Ovary (tissue), 3 donors: ENCODE measurements around the gene ZNF91.

Experiments
- CTCF ChIP-seq, 3 donors: fragments of 450-650 bp in 2 of 3; fragments of 200-600 bp in 1 of 3; IDR thresholded peaks; one replicate each; pipeline versions ENCODE4 v1.5.1 to v1.8.0; 2016 to 2022; ENCODE audit warnings: antibody characterized with exemption in 3 of 3, mild to moderate bottlenecking in 1 of 3
- EP300 ChIP-seq: sonication (generic); formaldehyde crosslinking; IDR thresholded peaks from one replicate; pipeline ENCODE4 v1.6.1; 2017; ENCODE audit warnings: antibody characterized with exemption
- donor health status: DM: no; HTN: no; CAD: no.

DNA sequence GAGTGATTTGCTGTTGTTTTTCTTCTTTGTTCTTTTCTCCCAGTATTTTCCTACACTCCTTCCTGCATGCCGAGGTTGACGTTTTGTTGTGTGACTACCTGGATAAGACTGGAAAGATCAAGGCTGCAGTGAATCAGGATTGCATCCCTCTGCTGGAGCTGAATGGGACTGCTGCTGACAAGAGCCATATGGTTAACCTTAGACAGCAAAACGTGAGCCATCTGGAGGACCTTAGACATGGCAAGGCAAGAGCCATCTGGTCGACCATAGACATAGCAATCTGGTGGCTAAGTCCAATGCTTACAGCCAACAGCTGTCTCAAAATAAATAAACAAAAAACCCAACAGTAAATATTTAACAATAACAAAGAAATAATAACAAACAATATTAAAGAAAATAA is 42.6 kb upstream of the ZNF91 start:
- TF ChIP-seq EP300 (no peak), CTCF (IDR thresholded peaks at IDR 0.05) (no peak)
